Right renal pelvis (tissue), 4 donors: ENCODE results near the gene ALG5. TPM values are rescaled to one million over a fixed set of nuclear protein-coding genes. Genes with fewer than 3 reads are reported as not detected.
A peak's percentile ranks its signal among the peaks of the same experiment; 100 is the strongest.

ENCODE experiments used
- DNase-seq, 4 donors: peaks; one replicate each; pipeline ENCODE4 v3.0.0-alpha.2; 2013; ENCODE audit warnings: low read depth in 4 of 4, low spot score in 3 of 4, missing footprints in 1 of 4
- polyA plus RNA-seq, 4 donors: library from polyadenylated mRNA; unstranded; fragments of 120-200 nt; gene quantifications; one replicate each; pipeline ENCODE4 v1.2.1, GENCODE V29; 2013; ENCODE audit not compliant: insufficient read length in 4 of 4

Gene ALG5, protein sequence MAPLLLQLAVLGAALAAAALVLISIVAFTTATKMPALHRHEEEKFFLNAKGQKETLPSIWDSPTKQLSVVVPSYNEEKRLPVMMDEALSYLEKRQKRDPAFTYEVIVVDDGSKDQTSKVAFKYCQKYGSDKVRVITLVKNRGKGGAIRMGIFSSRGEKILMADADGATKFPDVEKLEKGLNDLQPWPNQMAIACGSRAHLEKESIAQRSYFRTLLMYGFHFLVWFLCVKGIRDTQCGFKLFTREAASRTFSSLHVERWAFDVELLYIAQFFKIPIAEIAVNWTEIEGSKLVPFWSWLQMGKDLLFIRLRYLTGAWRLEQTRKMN
- polyA plus RNA-seq = 10 to 100 TPM; 55.6 to 60.9 (median 59.1) TPM

GRCh38 chr13:36999054-36999714, at the start of gene ALG5:
TSS of gene ALG5 (minus strand) at chr13:36999340. CDS start at chr13:36999300, 40 bp downstream.
- peak; percentile 78 to 84 (median 80) for DNase-seq

GRCh38 chr13:37047846-37048245, 48.7 kb upstream of the ALG5 start:
- no peak for DNase-seq

- DNase-seq = no peak
These were observed 47.9 kb upstream of the ALG5 start for GRCh38 chr13:37047032-37047431.

GRCh38 chr13:37046062-37046461, 46.9 kb upstream of the ALG5 start:
- no peak for DNase-seq

- DNase-seq = no peak
These were observed 41.6 kb upstream of the ALG5 start for GRCh38 chr13:37040789-37041188.

DNA sequence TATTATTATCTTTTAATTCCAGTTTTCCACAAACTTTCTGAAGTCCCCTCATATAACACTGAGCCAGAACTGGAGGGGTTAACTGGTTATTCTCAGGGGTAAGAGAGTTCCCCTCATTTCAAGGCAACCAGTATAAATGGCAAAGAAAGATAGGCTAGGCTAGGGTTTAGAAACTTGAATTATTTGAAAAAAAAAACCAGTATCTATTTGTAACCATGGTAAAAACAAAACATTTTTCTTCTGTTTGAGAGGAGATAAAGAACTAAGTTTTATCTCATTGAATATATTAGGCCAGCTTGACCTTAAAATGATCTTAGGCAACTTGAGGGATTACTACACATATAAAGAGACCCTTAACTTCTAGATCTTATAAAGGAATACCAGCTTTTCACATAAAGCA, 40.8 kb upstream of the ALG5 start:
- DNase-seq = no peak

- no peak for DNase-seq
These were observed 38.1 kb upstream of the ALG5 start for GRCh38 chr13:37037241-37037640.

DNA sequence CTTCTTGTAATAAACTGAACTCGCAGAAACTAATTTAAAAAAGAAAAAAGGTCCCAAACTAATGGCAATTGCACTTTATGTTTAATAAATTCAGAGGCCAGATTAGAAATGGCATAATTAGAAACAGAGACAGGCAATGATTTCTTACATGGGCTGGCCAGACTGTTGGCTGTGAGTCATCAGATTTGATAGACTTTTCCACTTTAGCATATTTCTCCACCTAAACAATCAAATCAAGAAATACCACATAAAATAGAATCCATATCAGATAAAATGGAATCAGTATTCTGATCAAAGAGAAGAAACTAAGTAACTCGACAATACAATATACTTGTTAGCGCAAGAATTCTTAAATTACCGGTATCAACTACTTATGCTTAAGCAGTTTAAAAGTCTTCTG, 30.5 kb upstream of the ALG5 start:
- no peak for DNase-seq

DNA sequence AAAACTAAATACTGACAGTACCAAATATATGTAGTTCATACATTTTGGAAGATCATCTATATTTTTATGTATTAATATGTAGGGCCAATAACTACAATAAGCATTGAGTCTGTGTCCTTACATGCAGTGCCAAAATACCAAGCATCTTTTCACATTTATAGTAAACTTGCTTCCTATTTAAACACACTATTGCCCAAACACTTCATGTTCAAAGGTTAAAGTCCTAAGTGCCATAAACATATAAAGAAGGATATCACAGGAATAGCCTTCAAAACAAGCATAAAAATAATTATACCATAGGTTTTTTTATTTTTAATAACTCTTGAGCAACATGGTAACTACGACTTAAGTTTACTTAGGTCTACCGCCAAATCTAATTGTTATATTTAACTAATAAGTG, 28.5 kb upstream of the ALG5 start:
- DNase-seq = no peak

DNA sequence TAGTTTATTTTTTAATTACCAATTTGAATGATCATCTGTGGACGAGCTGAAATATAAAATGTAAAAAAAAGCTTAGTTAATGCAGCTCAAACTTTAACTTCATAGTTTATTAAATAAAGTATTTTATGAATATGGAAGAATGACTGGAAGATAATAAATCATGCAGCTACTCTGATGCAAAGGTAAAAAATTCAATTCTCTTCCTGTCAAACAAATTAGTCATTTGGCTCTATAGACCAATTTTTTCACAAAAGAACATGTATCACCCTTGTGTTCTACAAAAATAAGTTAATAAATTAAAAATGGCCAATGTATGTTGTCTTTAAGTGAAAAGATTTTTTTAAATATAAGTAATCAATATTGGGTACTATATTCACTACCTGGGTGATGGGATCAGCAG, 27.6 kb upstream of the ALG5 start:
- no peak for DNase-seq

DNA sequence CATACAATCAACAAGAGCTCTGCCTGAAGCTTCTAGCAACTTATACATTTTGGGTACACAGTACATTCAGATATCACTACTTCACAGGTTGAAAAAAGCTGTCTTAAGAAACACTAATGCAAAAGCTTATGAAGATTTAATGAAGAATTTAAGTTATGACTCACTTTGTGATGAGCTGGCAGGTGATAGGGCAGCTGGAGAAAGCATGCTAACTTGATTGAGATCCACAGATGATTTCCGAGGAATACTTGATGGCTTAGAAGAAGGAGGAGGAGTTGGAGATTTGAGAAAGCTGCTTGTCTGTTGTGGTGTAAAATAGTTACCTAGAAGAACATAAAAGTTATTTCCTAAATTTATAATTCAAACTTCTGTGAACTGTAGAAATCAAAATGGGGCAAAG, 24.7 kb upstream of the ALG5 start:
- no peak for DNase-seq

- no peak for DNase-seq
These were observed 15.5 kb upstream of the ALG5 start for GRCh38 chr13:37014609-37015008.

DNA sequence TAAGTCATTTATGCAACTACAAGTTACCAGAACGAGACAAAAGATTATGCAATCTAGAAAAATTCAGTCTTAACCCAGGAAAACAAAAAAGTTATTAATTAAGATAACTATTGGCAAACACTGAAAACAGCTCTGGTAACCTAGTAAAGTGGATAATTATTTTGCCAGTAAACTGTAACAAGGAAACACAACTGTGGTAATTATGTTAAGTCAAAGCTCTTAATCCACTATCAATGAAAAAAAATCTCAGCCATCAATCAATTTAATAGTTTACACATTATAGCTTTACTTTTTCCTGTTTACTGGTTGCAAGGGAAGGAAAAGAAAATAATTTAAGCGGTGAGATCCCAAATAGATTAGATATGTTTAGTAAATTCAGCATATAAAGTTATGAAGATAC, 12.6 kb upstream of the ALG5 start:
- no peak for DNase-seq

DNA sequence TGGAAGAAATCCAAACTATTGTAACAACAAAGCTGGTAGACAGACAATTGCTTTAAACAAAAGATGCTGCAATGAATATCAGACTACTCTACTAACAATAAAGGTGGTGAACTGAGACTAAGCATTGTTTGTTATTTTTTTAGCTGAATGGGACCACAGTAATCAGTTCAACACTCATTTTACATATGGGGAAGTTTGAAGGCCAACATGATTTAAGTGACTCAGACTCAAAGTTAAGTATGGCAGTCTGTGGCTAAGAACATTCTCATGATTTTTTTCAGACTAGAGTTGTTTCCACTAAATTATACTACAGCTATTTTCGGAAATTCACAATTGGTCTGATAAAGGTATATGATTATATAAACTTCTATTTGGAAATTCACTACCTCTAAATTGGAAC, 11.9 kb upstream of the ALG5 start:
- no peak for DNase-seq

DNA sequence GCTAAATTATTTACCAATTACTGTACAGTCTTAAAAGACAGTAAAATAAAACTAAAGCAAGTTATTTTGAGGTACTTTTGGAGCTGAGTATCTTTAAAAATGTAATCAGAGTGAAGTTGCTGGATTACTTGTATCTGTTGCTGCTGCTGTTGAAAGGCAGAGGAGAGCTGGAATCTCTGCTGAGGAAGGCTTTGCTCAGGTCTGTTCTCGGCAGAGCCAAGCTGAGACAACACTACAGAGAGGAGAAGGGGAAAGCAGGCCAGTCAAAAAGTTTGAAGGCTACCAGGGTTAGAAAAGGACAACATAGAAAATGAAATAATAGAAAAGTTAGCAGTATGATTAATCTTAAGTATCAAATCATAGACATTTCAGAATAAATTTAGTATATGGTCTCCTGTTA, 11.3 kb upstream of the ALG5 start:
- DNase-seq = no peak

- no peak for DNase-seq
These were observed 10.6 kb upstream of the ALG5 start for GRCh38 chr13:37009692-37010091.

GRCh38 chr13:37001921-37002250, 2.7 kb upstream of the ALG5 start:
- no peak for DNase-seq

DNA sequence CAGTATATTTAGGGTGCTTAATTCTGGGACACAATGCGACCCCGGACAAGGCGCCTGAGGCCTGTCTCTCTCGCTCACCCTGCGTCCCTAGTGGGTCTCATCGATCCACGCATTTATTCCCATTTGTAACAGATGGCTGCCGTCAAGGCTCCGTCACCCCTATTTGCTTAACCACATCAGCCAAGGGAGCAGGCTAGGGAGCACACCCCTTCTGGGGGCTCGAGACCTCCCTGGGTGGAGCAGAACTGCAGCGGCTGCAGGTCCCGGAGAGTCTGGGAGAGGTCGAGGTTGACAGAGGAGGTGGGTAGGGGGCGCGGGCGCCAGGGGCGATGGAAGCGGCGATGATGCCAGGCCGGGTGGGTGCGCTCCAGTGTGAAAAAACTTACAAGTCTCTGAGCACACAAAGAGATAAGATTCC, 507 bp downstream of the ALG5 start:
- DNase-seq = peak in 3 of 4 donors; percentile 16 to 27 (median 16)

GRCh38 chr13:36997716-36998427, 1.3 kb downstream of the ALG5 start:
- DNase-seq = no peak

GRCh38 chr13:36992362-36992761, 6.8 kb downstream of the ALG5 start:
- DNase-seq = no peak

DNA sequence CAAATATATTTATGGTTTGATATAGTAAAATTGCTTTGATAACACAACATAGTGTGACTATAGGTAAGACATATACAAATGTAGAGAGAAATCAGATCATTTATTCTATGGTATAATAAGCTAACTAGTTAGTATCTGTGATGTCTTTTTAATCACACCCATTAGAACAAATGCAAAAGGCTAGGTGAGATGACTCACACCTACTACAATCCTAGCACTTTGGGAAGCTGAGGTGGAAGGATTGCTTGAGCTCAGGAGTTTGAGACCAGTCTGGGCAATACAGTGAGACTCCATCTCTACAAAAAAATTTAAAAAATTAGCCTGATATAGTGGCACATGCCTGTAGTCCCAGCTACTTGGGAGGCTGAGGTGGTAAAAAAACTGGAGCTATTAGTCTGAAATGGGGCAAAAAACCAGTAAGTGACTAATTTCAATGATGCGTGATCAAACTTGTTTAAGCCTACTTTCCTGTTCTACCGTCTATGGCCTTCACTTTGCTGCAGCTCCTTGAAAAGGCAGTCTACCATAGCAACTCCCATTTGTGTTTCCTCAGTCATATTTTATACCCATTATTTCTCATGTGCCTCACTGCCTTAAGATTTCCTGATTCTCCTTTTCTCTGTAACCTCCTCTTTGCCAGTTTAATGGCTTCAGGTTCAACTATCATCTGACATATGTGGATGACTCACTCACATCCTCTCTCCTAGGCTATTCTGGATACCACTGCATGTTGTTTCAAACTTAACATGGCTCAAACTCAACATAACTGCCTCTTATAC, 12.5 kb downstream of the ALG5 start:
- no peak for DNase-seq
